ENCODE results near the gene ALDH4A1.

ALDH4A1 gene

DNA sequence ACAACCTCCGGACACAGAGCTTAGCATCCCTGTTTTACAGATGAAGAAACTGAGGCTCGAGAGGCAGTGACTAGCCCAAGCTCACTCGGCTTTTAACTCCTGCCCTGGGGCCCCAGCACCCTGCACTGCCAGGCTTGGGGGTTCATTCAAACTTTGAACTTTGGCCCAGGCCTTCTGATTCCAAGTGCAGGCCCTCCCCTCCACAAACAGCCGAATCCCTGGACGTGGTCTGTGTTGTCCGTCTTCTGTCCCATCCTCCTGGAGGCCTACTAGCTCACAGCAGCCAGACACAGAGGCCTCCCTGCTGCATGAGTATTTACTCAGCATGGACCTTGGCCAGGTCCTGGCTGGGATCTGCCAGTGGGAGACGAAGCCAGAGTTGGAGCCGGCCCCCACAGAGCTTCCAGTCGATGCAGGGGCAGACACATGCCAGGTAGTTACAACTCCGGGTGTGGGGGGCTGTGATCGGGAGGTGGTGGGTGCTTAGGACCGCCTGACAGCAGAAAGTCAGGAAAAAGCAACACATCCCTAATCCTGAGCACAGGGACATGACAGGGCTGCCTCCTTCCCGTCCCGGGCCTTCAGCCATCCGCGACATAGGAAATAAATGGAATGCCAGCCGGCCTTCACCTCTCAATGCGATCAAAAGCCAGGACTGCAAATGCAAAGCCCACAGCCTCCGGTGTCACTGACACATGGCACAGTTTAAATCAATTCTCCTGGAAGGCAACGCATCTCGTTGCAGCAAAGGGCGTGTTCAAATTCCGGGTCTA is 46.7 kb upstream of the ALDH4A1 start:
- TF ChIP-seq, protein P1, sequence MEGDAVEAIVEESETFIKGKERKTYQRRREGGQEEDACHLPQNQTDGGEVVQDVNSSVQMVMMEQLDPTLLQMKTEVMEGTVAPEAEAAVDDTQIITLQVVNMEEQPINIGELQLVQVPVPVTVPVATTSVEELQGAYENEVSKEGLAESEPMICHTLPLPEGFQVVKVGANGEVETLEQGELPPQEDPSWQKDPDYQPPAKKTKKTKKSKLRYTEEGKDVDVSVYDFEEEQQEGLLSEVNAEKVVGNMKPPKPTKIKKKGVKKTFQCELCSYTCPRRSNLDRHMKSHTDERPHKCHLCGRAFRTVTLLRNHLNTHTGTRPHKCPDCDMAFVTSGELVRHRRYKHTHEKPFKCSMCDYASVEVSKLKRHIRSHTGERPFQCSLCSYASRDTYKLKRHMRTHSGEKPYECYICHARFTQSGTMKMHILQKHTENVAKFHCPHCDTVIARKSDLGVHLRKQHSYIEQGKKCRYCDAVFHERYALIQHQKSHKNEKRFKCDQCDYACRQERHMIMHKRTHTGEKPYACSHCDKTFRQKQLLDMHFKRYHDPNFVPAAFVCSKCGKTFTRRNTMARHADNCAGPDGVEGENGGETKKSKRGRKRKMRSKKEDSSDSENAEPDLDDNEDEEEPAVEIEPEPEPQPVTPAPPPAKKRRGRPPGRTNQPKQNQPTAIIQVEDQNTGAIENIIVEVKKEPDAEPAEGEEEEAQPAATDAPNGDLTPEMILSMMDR (IDR thresholded peaks at IDR 0.05; ENCODE audit: control insufficient read depth, extremely low read depth, insufficient read depth) = no peak
- no peak overlapping the region for H3K4me3 ChIP-seq (ENCODE audit: low read depth, low read length)
- DNase-seq (ENCODE audit: low read depth) = no peak

DNA sequence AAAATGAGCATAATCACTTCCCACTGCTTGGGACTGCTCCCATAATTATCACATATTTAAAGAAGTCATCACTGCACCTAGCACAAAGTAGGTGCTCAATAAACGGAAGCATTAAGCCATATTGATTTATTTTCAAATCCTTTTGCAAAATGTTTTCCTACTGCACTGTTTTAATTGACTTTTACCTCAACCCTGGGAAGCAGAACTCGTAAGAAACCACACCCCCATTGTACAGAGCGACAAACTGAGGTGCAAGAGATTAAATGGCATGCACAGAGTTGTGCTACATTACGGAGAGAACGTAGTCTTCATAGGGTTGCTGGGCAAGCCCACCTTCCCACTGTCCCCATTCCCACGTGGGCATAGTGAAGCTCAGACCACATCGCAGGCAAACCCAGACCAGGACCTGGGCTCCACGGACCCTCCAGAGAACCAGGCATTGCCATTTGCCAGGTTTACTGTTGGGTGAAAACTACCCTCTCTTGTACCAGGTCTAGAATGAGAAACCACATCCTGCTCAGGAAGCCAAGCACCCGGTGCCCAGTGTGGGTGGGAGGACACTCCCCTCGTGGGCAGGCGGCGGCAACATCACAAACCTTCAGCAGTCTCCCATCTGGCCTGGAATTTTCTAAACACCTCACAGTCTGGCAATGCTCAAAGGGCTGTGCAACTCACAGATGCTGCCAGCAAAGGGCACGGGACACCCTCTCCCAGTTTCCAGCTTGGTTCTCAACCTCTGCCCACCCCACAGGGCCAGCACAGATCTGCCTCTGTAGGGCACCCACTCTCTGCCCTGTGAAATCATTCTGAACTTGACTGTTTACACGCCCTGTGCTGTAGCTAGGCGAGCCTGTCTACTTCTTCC is 45.9 kb upstream of the ALDH4A1 start:
- TF ChIP-seq, protein P1 (IDR thresholded peaks at IDR 0.05; ENCODE audit: control insufficient read depth, extremely low read depth, insufficient read depth) = no peak
- no peak overlapping the region for H3K4me3 ChIP-seq (ENCODE audit: low read depth, low read length)
- DNase-seq (ENCODE audit: low read depth) = no peak

DNA sequence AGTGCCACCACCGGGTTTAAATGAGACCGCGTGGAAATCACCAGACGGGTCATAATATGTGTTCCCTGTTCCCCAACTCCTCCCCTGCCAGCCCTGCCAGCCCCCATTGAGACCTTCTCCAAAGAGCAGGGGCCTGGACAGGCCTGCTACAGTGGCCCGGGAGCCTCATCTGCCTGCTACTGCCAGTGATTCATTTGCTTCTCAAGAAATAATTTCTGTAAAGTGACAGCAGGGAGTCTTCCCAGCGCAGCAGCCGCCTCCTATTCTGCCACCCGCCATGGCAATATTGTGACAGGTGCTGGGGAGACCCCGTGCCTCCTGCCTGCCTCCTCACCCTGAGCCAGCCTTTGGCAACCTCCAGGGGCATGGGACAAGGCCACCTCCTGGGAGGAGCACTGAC is 45.2 kb upstream of the ALDH4A1 start:
- no peak overlapping the region for H3K4me3 ChIP-seq (ENCODE audit: low read depth, low read length)
- no peak for DNase-seq (ENCODE audit: low read depth)
- TF ChIP-seq, protein P1 (IDR thresholded peaks at IDR 0.05; ENCODE audit: control insufficient read depth, extremely low read depth, insufficient read depth) = no peak

DNA sequence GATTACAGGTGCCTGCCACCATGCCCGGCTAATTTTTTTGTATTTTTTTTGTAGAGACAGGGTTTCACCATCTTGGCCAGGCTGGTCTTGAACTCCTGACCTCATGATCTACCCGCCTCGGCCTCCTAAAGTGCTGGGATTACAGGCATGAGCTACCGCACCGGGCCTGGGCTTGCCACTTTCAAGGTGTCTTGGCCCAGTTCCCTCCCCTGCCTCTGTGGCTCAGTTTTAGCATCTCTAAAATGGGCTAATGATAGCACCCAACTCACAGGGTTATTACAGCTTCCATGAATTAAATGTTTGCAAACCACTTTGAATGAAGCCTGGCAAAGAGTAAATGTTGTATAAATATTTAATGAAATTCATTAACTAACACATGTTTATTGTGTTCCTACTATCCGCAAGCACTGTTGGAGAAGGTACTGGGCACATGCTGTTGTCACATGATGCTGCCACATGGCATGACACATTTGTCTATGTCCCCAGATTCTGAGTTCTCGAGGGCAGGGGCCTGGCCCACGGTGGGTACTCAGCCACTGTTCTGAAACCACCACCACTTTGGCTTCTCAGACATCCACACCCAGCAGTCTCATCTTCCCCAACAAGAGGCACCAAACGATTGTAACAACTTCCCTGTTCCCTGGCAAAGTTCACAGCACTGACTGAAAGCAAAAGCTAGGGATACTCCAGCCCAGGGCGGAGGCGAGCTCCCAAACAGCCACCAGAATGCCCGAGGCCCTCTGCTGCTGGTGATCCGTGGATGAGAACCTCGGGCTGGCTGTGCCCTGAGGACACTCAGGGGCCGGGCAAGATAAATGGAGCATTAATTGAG is 44.4 kb upstream of the ALDH4A1 start:
- DNase-seq (ENCODE audit: low read depth) = no peak
- TF ChIP-seq, protein P1 (IDR thresholded peaks at IDR 0.05; ENCODE audit: control insufficient read depth, extremely low read depth, insufficient read depth) = no peak
- no peak overlapping the region for H3K4me3 ChIP-seq (ENCODE audit: low read depth, low read length)

DNA sequence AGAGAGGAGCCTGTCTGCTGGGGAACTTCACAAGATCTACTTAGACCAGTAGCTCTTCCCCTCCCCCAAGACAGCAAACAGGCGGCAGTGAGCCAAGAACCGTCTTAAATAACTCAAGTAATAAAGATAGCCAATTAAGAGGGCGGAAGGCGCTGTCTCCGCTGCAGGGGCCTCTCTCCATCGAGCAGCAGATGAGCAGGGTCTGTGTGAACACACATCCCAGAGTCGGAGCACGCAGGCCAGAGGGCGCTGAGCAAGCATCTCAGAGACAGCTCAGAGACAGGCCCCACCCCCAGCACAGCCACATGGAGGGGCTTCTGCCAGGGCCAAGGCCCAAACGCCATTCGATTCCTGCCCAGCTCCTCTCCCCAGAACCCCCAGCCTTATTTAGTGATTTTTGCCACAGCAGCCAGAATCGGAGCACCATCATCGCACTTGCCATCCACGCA is 43.1 kb upstream of the ALDH4A1 start:
- no peak overlapping the region for H3K4me3 ChIP-seq (ENCODE audit: low read depth, low read length)
- TF ChIP-seq, protein P1 (IDR thresholded peaks at IDR 0.05; ENCODE audit: control insufficient read depth, extremely low read depth, insufficient read depth) = no peak
- DNase-seq (ENCODE audit: low read depth) = peak; percentile 46

DNA sequence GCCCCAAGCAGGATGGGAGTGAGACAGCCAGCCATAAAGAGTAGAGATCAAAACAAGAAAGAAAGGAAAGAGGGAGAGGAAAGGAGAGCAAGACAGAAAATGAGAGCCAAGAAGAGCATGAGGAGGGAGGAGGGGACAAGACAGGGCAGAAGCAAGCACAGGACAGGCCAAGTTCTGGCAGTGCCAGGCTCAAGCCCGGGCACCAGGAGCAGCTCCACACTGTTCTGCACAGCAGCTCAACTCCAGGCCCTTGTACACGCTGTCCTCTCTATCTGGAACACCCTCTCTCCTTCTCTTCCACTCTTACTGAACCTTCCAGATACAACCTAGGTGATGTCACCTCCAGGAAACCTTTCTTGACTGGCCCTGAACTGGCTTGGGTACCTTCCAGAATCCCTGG is 42.5 kb upstream of the ALDH4A1 start:
- DNase-seq (ENCODE audit: low read depth) = no peak
- TF ChIP-seq, protein P1 (IDR thresholded peaks at IDR 0.05; ENCODE audit: control insufficient read depth, extremely low read depth, insufficient read depth) = no peak
- H3K4me3 ChIP-seq (ENCODE audit: low read depth, low read length) = no peak overlapping the region

Measured in LNCaP clone FGC (cell line).